SH-SY5Y (cell line): Measurements from ENCODE around the gene ATP13A4.

Experiments used
- GATA2 ChIP-seq: IDR thresholded peaks from 2 replicates; pipeline ENCODE4 v1.6.1; 2011; ENCODE audit warnings: mild to moderate bottlenecking, low read depth, low read length
- GATA3 ChIP-seq: IDR thresholded peaks from 2 replicates; pipeline ENCODE4 v1.6.1; 2011; ENCODE audit warnings: low read depth, mild to moderate bottlenecking, low read length, moderate library complexity

DNA sequence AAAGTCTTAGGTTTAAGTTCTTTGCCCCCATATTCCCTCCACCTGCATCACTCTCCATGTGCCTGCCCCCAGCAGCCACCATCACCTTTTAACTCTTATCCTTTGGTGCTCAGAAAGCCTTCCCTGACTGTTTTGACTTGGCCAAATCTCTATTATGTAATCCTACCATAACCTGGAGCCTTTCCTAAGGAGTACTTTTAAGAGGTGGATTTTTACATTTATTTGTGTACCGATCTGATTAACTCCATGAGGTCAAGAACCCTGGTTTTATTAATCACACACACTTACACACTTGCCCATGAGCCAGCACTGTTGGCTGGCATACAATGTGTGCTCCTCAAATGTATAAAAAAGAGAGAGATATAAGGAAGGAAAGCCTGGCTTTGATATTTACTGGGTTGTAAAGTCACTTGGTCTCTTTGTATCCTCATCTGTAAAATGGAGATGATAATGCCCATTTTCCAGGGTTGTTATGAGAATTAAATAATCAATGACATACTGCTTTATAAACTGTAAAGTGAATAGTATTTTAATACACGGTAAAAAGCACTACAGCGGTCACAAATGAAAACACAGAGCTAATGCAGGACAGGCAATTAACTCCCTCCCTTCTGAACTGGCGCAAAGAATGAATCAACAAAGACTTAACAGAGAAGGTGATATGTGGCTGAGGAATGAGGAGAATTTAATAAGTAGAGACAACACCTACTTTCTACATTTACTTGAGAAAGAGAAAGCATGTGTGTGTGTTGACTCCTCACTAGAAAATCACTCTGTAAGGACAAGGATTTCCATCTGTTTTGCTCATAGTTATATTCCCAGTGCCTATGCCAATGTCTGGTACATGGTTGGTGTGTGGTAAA is 45.4 kb downstream of the ATP13A4 start:
- TF ChIP-seq GATA2, result no peak
- TF ChIP-seq GATA3, result no peak
